Germinal center (tissue), 1 donor: ENCODE results near the gene KIZ.

Experiments used
- DNase-seq: peaks from one replicate; pipeline ENCODE4 v3.0.0; 2012; ENCODE audit warnings: mixed read lengths, low spot score

The KIZ gene, protein sequence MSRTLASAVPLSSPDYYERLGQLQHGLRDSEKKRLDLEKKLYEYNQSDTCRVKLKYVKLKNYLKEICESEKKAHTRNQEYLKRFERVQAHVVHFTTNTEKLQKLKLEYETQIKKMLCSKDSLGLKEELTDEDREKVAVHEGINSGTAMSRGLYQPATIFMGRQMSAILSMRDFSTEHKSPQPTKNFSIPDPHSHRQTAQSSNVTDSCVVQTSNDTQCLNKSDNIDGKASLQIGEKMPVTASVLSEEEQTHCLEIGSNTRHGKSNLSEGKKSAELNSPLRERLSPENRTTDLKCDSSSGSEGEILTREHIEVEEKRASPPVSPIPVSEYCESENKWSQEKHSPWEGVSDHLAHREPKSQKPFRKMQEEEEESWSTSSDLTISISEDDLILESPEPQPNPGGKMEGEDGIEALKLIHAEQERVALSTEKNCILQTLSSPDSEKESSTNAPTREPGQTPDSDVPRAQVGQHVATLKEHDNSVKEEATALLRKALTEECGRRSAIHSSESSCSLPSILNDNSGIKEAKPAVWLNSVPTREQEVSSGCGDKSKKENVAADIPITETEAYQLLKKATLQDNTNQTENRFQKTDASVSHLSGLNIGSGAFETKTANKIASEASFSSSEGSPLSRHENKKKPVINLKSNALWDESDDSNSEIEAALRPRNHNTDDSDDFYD

DNA sequence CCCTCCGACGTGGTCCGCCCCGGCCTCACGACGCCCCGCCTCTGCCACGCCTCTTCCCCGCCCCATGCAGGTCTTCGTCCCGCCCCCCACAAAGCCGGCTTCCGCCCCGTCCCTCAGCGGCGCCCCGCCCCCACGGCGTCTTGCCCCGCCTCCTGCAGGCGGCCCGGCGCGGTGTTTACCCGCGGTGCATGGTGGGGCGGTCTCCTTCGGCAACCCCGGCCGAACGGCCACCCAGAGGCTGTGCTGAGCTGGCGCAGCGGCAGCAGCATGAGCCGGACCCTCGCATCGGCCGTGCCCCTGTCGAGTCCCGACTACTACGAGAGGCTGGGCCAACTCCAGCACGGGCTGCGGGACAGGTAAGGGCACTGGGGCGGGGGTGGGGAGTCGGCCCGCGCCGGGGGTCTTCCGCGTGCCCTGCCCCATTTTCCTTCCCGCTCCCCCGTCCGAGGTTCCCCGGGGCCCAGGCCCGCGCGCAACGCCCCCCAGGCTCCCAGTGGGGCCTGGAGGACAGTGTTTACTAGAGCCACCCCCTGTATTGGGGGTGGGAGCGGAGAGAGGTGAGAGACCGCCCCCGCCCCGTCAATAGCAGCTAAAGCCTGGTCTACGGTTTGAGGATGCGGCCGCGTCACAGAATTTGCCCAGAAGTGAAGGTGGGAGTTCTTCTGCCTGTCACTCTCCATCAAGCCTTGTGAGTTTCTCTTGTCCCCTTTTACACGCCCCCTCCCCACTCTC is at the start of gene KIZ:
TSS of gene KIZ (plus strand) at position 234 of the 732 bp plus-strand sequence. CDS start at position 268, 34 bp downstream.
- DNase-seq = peak; percentile 94

- DNase-seq = no peak
These were observed 48.0 kb upstream of the KIZ start for GRCh38 chr20:21077809-21078345.

DNA sequence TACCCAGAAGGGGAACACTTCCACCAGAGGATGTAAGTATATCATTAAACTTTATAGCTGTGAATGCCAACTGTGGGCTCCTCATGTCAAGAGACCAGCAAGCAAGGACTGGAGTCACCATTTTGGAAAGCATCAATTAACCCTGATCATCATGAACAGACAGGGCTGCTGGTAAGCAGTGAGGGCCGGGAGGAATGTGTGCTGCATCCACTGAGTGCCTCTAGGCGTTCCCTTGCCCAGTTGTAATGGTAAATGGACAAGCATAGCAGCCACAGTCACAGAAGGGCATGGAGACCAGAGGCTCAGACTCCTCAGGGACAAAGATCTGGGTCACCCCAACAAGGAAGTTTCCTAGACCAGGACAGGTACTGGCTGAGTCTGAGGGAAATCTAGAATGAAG is 43.3 kb upstream of the KIZ start:
- DNase-seq = no peak

GRCh38 chr20:21083825-21084325 is 42.0 kb upstream of the KIZ start:
- DNase-seq = no peak

DNA sequence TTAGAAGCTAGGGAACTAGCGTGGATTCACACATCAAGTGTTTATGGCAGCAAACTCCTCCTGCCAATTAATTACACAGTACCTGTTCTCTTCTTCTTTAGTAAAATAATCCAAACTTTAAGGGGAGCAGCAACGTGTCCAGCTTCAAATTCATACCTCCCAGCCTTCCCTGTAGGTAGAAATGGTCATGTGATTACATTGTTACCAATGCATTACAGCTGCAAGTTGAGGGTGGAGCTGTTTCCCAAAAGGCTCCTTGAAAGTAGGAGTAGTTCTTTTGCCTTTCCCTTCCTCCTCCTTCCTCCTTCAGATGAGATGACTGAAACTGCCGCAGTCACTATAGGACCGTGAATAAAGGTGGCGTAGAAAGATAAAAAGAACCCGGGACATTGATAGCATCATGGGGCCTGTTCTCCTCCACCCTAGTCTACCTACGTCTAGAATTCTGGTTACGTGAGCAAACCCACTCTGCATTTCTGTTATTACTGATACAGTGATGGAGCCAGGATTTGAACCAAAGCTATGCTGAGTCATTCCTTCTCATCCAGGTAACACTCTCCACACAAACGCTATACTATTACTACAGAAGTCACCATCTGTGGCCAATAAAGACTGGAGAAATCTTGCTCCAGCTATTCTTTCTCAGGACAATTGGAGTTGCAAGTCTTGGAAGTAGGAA is 37.9 kb upstream of the KIZ start:
- no peak for DNase-seq

- DNase-seq = no peak
These were observed 36.5 kb upstream of the KIZ start for GRCh38 chr20:21089391-21089790.

- peak; percentile 16 for DNase-seq
These were observed 35.7 kb upstream of the KIZ start for GRCh38 chr20:21090111-21090618.

- DNase-seq = no peak
These were observed 35.2 kb upstream of the KIZ start for GRCh38 chr20:21090721-21091120.

- no peak for DNase-seq
These were observed 33.1 kb upstream of the KIZ start for GRCh38 chr20:21092806-21093205.

DNA sequence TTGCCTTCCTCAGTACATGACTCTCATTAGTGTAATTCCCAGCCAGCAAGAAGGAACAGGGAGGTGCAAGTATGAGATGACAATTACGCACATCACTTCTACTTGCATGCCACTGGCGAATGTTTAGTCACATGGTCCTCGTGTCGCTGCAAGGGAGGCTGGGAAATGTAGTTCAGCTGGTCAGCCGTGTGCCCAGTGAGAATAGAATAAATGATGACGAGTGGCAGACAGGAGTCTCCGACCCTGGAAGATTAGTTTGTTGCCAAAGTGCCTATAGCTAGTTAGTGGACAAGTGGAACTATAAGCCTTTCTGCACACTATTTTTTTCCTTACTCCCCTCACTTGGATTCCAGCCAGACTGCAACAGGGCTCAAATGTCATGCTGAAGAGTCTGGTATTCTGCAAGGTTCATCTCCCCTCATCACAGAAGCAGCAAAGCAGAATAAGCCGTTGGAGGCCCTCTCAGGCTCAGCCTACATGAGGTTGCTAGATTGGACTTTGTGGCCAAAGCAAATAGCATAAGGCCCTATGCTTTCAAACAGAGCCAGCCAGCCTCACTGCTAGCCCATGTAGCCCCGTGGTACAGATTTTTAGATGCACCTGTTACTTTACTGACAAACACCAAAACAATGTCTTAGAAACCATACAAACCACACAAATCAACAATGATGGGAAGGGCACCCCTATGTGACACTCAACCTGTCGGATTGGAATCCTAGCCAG is 29.4 kb upstream of the KIZ start:
- DNase-seq = peak; percentile 22

DNA sequence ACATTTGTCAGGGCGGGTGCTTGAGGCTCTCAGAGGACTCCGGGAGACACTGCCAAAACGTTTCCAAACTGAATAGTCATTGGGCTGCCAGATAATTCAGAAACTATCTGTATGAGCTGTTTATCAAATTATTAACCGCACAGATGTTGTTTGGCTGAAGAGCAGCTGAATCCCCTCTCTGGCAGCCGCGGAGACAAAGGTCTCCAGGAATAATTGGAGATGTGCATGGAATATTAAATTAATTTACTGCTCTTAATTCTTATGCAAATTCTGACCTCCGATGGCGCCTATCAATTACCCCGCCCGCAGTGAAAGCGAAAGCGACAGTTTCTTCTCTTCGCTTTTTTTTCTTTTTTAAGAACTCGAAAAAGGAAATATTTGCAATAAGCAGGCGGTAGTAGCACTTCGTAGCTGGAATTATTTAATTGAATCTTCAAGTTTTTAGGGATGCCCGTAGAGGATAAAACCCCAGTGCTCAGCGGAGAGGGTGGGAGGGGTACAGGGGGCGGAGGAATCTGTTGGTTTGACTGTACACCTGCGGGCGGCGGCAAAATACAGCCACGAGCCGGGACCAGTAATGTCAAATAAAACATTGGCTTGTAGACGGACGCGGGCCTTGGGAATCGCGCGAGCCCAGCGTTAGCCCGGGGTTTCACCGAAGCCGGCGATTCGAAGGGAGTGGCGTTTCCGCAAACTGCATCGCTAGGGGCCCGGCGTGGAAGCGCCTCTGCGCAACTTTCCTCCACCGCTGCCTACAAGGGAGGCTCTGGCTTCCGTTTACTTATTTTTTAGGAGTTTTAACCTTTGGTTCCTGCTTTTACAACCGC is 25.9 kb upstream of the KIZ start:
- DNase-seq = peak; percentile 60

- peak; percentile 35 for DNase-seq
These were observed 25.1 kb upstream of the KIZ start for GRCh38 chr20:21100578-21101452.

DNA sequence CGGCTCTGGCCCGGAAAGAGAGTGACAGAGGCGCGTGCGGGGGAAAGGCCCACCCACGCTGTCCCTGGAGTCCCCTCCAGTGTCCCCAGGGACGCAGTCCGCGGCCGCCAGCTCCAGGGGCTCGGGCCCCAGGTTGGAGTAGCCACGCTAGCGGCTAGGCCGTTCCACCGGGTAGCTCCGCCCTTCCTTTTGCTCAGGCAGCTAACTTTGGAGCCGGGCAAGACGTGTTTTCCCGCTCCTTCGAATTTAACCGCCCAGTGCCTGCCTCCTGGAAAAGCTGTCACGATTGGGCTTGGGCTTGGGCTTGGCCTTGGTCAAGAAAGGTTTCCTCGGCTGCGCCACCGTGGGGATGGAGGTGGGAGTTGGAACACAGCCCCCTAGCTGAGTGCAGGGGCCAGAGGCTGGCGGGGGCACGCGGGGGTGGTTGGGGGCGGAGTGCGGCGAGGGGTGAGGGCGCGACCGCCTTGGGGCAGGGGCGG is 24.4 kb upstream of the KIZ start:
- DNase-seq = peak; percentile 24

DNA sequence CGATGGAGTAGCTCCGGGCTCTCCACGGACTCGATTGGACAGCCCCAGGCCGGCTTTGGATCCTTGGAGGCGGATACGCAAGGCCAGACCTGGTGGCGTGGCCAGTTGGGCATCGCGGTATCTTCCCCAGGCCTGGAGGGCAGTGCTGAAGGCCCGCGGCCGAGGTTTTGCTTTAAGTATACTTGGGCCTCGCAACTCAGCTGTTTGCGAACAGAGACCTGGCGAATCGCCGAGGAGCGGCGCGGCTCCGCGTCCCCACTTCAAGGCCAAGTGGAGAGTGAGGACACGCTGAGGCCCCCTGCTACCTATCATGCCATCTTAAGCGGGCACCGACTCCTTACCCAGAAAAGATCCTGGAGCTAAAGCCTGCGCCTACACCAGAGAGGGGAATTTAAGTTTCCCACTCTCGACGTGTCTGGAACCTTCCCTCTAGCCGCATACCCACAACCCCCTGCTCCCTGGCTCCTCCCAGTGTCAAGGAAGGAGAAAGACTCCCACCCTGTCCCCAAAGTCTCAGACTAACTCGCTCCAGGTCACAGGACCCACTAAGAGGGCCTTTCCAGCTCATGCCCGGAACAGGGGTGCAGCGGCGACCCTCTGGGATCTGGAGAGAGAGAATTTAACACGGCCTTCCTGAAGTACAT is 23.8 kb upstream of the KIZ start:
- DNase-seq = peak; percentile 63

DNA sequence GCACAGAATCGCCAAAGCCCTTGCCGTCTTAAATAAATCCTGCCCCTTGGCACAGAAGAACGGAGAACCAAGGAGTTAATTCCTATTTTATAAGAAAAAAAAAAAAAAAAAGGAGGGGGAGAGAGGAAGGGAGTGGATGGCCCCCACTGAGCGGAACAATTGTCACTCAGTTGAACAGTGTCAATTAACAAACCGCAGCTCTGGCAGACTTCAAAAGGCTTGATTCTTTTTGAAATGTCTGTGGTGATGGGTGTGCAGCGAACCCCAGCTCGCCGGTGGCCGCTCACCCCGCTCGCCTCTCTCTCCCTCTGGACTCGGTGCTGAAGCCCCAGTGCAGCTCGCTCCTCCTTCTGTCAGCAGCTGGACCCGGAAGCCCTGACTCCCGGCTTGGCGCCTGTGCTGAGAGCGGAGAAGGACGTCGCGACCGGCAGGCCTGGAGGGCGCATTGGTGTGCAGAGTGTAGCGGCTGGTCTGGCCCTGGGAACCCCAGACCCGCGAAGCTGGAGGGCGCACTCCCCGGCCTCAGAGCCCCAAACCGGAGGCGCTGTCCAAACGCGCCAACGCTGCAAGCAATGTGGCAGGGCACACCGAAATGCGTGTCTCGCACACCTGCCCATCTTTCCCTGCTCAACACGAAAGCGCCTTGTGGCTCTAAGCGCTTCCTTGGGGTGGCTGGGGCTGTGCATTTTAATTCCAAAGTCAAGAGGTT is 23.1 kb upstream of the KIZ start:
- DNase-seq = peak; percentile 54

GRCh38 chr20:21103582-21104465 is 22.1 kb upstream of the KIZ start:
- DNase-seq = peak; percentile 8

GRCh38 chr20:21104466-21104761 is 21.5 kb upstream of the KIZ start:
- no peak for DNase-seq
